IMR-90 (cell line): ENCODE data around the gene ZNRF3. TPM values are rescaled to one million over a fixed set of nuclear protein-coding genes. Genes with fewer than 3 reads are reported as not detected.

Experiments
- ATAC-seq: fragments of 200-7000 bp; cut with Tn5 transposase; 2 replicates; pipeline ENCODE4 v1.9.1; 2020; ENCODE audit warnings: low read depth, mild to moderate bottlenecking, moderate library complexity
- BruUV-seq: library from RNA; stranded (reverse); fragments of 400-500 nt; replicated peaks from 2 replicates; lab custom pipeline; 2021; lab: Mats Ljungman, UMichigan
- CTCF ChIA-PET: fragments of 300-600 bp; formaldehyde crosslinking; extraction: SDS; loops from one replicate; lab custom pipeline; 2021; ENCODE audit warnings: antibody characterized with exemption; lab: Yijun Ruan, JAX
- POLR2A ChIA-PET: fragments of 300-600 bp; sonication (Branson Sonifier 250); formaldehyde crosslinking; loops from one replicate; lab custom pipeline; 2022; ENCODE audit warnings: antibody characterized with exemption; ENCODE audit not compliant: unreplicated experiment; lab: Charles Lee
- DNase-seq: peaks from one replicate; pipeline ENCODE4 v3.0.0; 2013
- H2AFZ ChIP-seq: replicated peaks from 2 replicates; pipeline ENCODE3; 2013; ENCODE audit warnings: low read length, mild to moderate bottlenecking; ENCODE audit not compliant: poor library complexity
- H2AK5ac ChIP-seq: 2 replicates; pipeline ENCODE4 v1.6.1; 2013; ENCODE audit warnings: low read depth, low read length, inconsistent platforms
- H2AK9ac ChIP-seq: replicated peaks from 2 replicates; pipeline ENCODE3; 2013; ENCODE audit warnings: mild to moderate bottlenecking, low read depth, low read length, moderate library complexity; ENCODE audit not compliant: poor library complexity
- H2BK120ac ChIP-seq: 2 replicates; pipeline ENCODE4 v1.6.1; 2013; ENCODE audit warnings: low read depth, low read length, inconsistent platforms
- H2BK15ac ChIP-seq: 3 replicates; pipeline ENCODE4 v1.6.1; 2013; ENCODE audit warnings: low read depth, low read length, inconsistent platforms
- H2BK20ac ChIP-seq: 2 replicates; pipeline ENCODE4 v1.6.1; 2013; ENCODE audit warnings: low read depth, mild to moderate bottlenecking, inconsistent platforms, low read length, moderate library complexity
- H2BK5ac ChIP-seq: 2 replicates; pipeline ENCODE4 v1.6.1; 2013; ENCODE audit warnings: mild to moderate bottlenecking, low read depth, low read length, inconsistent platforms; ENCODE audit not compliant: poor library complexity, severe bottlenecking
- H3K14ac ChIP-seq: replicated peaks from 2 replicates; pipeline ENCODE4 v1.6.1; 2013; ENCODE audit warnings: low read depth, low read length, inconsistent platforms
- H3K18ac ChIP-seq: 2 replicates; pipeline ENCODE4 v1.6.1; 2013; ENCODE audit warnings: low read depth, low read length, control low read depth
- H3K23ac ChIP-seq: 2 replicates; pipeline ENCODE4 v1.6.1; 2013; ENCODE audit warnings: low read depth, low read length, inconsistent platforms
- H3K27ac ChIP-seq: 2 replicates; pipeline ENCODE4 v1.5.1; 2013; ENCODE audit warnings: mild to moderate bottlenecking, control low read depth, low read length; ENCODE audit not compliant: insufficient read depth
- H3K27me3 ChIP-seq: 2 replicates; pipeline ENCODE4 v1.6.1; 2013; ENCODE audit warnings: low read length; ENCODE audit not compliant: control insufficient read depth, insufficient read depth
- H3K36me3 ChIP-seq: 2 replicates; pipeline ENCODE4 v1.6.1; 2013; ENCODE audit warnings: low read length, mixed read lengths; ENCODE audit not compliant: control insufficient read depth, insufficient read depth
- H3K4ac ChIP-seq: 2 replicates; pipeline ENCODE4 v1.6.1; 2013; ENCODE audit warnings: low read depth, low read length, inconsistent platforms
- H3K4me1 ChIP-seq: 2 replicates; pipeline ENCODE4 v1.6.1; 2013; ENCODE audit warnings: low read length, mixed read lengths; ENCODE audit not compliant: control insufficient read depth, insufficient read depth
- H3K4me2 ChIP-seq: 2 replicates; pipeline ENCODE4 v1.6.1; 2013; ENCODE audit warnings: low read depth, mild to moderate bottlenecking, control low read depth, low read length, moderate library complexity
- H3K4me3 ChIP-seq: 2 replicates; pipeline ENCODE4 v1.5.1; 2013; ENCODE audit warnings: low read depth, mild to moderate bottlenecking, control low read depth, low read length, moderate library complexity; ENCODE audit not compliant: insufficient read depth
- H3K56ac ChIP-seq: 2 replicates; pipeline ENCODE4 v1.6.1; 2013; ENCODE audit warnings: low read length, inconsistent platforms; ENCODE audit not compliant: insufficient read depth; ENCODE audit errors: extremely low read depth
- H3K79me1 ChIP-seq, 2 experiments: 2 replicates each; pipeline ENCODE4 v1.6.1; 2013; ENCODE audit warnings: low read length in 2 of 2, inconsistent platforms in 1 of 2, low read depth in 1 of 2
- H3K9ac ChIP-seq: 2 replicates; pipeline ENCODE4 v1.6.1; 2013; ENCODE audit warnings: low read depth, low read length, control low read depth
- H3K9me1 ChIP-seq: 2 replicates; pipeline ENCODE4 v1.6.1; 2013; ENCODE audit warnings: low read length, inconsistent platforms; ENCODE audit not compliant: insufficient read depth
- H3K9me3 ChIP-seq: 2 replicates; pipeline ENCODE4 v1.6.1; 2013; ENCODE audit warnings: low read length; ENCODE audit not compliant: control insufficient read depth, insufficient read depth
- H4K20me1 ChIP-seq: 2 replicates; pipeline ENCODE4 v1.6.1; 2013; ENCODE audit warnings: low read length, inconsistent platforms; ENCODE audit not compliant: insufficient read depth
- H4K5ac ChIP-seq: 2 replicates; pipeline ENCODE4 v1.6.1; 2013; ENCODE audit warnings: mild to moderate bottlenecking, low read depth, low read length, control low read depth
- H4K8ac ChIP-seq, 2 experiments: 2 replicates each; pipeline ENCODE4 v1.6.1; 2013; ENCODE audit warnings: low read depth in 2 of 2, low read length in 2 of 2, control low read depth in 1 of 2, inconsistent platforms in 1 of 2
- H4K91ac ChIP-seq: 2 replicates; pipeline ENCODE4 v1.6.1; 2013; ENCODE audit warnings: low read depth, low read length, inconsistent platforms; ENCODE audit not compliant: insufficient read depth
- FOS ChIP-seq: fragments of 150-350 bp; IDR thresholded peaks from 2 replicates; pipeline ENCODE4 v1.6.1; 2016; ENCODE audit warnings: low read depth, low read length
- WGBS, 2 experiments: methylation state at CpG; one replicate each; pipeline versions ENCODE4 v1.1.5 to v1.1.7; 2013; ENCODE audit warnings: missing lambda C conversion rate in 2 of 2; ENCODE audit not compliant: insufficient read length in 1 of 2; ENCODE audit errors: extremely low coverage in 2 of 2; 5-methylcytosine and 5-hydroxymethylcytosine counted together
- dilution Hi-C: fragments of 300-500 bp; cut with HindIII; formaldehyde crosslinking; loops from one replicate; pipeline ENCODE4 v1.14.3; 2018; ENCODE audit warnings: low sequenced_read_pairs; ENCODE audit not compliant: unreplicated experiment
- in situ Hi-C: fragments of 300-500 bp; cut with MboI; formaldehyde crosslinking; loops from 3 replicates; pipeline ENCODE4 v1.14.3; 2019; ENCODE audit warnings: low sequenced_read_pairs, inconsistent platforms, mixed read lengths
- intact Hi-C: fragments of 100-400 bp; cut with micrococcal nuclease; formaldehyde crosslinking; loops from 2 replicates; pipeline ENCODE4 v1.10.0; 2022
- polyA plus RNA-seq, 3 experiments: library from polyadenylated mRNA; depleted of rRNA; stranded (reverse); fragments of >200 nt; gene quantifications; 2 replicates each; pipeline ENCODE4 v1.2.3, GENCODE V29; 2012; ENCODE audit warnings: low replicate concordance in 1 of 3
- total RNA-seq: library from RNA; depleted of rRNA; stranded (reverse); fragments of >200 nt; gene quantifications from 2 replicates; pipeline ENCODE4 v1.2.3, GENCODE V29; 2012
- TF ChIP-seq, protein P1 (sequence below): conservative IDR thresholded peaks from 2 replicates; pipeline ENCODE4 v1.5.1; 2012; ENCODE audit warnings: mild to moderate bottlenecking, low read depth, low read length, improper control_type of control experiment

The ZNRF3 gene
- total and polyA plus RNA-seq, 2 of the 4 experiments (the other 2 are of a cell fraction): 1.4 to 2.4 TPM

DNA sequence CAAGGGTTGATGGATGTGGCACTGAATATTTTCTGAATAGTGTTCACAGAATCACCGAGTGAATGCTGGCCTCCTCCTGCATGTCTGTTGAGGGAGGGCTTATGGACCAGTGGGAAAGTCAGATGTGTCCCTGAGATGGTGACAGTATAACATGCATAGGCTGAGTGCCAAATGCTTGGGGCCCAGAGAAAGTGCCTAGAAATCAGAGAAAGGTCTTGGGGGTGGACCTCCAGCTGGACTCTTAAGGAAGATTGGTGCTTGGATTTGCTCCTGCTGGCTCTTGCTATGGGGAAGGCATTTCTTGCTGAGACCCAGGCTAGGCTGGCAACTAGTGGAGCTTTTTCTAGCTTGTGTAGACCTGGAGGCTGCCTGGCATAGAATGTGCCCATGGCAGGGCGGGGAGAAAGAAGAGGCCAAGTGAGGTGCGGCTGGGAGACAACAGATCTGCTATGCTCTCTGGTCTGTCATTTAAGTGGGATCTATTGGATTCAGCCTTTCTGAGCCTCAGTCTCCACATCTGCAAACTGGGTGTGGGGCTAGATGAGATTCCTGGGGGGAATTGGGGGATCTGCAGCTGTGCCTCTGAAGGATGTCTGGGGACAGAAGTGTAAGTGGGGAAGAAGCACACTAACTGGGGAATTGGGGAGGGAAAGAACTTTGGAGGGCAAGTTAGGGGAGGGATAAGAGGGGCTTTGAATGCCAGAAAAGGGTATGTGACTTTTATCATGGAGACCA, 27.4 kb downstream of the ZNRF3 start:
- ChIA-PET POLR2A (no interaction called here), CTCF (no interaction called here)
- 88% methylated on average over 3 of the region's 3 CpGs; no CpG with 5 or more reads in 1 of the 2 experiments for WGBS, 2 experiments
- in situ Hi-C loops (no loop called here), dilution Hi-C loops (no loop called here), intact Hi-C loops (no loop called here)
- Histone ChIP-seq H4K20me1 (peaks cover 26% of the 10 kb centered on the region), H3K9ac (no peak overlapping the region), H3K18ac (no peak overlapping the region), H3K4me3 (no peak overlapping the region), H2AK5ac (no peak overlapping the region), H3K4me1 (peaks cover 7% of the 10 kb centered on the region), H2BK5ac (no peak overlapping the region), H3K56ac (no peak overlapping the region), H3K79me1 (peaks cover 24 to 40% of the 10 kb centered on the region in 2 experiments), H4K8ac (no peak overlapping the region), H3K27me3 (no peaks in the 10 kb centered on the region), H3K9me1 (peaks cover 8% of the 10 kb centered on the region; the same call in 1 of the 2 replicates), H2AK9ac (no peak overlapping the region), H4K5ac (no peak overlapping the region), H3K4ac (no peak overlapping the region), H3K4me2 (no peak overlapping the region), H3K23ac (0 out of 2 replicates have a peak overlapping the region, but pooled peaks have one; percentile 12), H3K27ac (no peak overlapping the region), H3K9me3 (no peaks in the 10 kb centered on the region), H3K36me3 (no peaks in the 10 kb centered on the region), H2AFZ (no peak overlapping the region), H4K91ac (no peak overlapping the region), H2BK120ac (no peak overlapping the region), H2BK20ac (no peak overlapping the region), H2BK15ac (no peak overlapping the region), H3K14ac (no peak overlapping the region)
- ATAC-seq: no peak
- TF ChIP-seq, protein P1, sequence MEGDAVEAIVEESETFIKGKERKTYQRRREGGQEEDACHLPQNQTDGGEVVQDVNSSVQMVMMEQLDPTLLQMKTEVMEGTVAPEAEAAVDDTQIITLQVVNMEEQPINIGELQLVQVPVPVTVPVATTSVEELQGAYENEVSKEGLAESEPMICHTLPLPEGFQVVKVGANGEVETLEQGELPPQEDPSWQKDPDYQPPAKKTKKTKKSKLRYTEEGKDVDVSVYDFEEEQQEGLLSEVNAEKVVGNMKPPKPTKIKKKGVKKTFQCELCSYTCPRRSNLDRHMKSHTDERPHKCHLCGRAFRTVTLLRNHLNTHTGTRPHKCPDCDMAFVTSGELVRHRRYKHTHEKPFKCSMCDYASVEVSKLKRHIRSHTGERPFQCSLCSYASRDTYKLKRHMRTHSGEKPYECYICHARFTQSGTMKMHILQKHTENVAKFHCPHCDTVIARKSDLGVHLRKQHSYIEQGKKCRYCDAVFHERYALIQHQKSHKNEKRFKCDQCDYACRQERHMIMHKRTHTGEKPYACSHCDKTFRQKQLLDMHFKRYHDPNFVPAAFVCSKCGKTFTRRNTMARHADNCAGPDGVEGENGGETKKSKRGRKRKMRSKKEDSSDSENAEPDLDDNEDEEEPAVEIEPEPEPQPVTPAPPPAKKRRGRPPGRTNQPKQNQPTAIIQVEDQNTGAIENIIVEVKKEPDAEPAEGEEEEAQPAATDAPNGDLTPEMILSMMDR: no peak
- TF ChIP-seq FOS: no peak
- DNase-seq: no peak
- BruUV-seq: no TSS peak
